NB4 (cell line): Measurements from ENCODE around the gene GLOD4.

Experiments
- DNase-seq: peaks from one replicate; pipeline ENCODE4 v3.0.0; 2010; ENCODE audit warnings: low read depth
- H3K4me3 ChIP-seq: one replicate; pipeline ENCODE4 v1.5.1; 2011; ENCODE audit warnings: mild to moderate bottlenecking, low read depth, low read length, moderate library complexity
- CTCF ChIP-seq: IDR thresholded peaks from one replicate; pipeline ENCODE4 v1.5.1; 2012; ENCODE audit warnings: low read depth, low read length
- MAX ChIP-seq: IDR thresholded peaks from 2 replicates; pipeline ENCODE4 v1.6.1; 2011; ENCODE audit warnings: low read depth, low read length
- MYC ChIP-seq: IDR thresholded peaks from 2 replicates; pipeline ENCODE4 v1.6.1; 2011; ENCODE audit warnings: low read depth, low read length
- POLR2A ChIP-seq: IDR thresholded peaks from 2 replicates; pipeline ENCODE4 v1.6.1; 2011; ENCODE audit warnings: mild to moderate bottlenecking; ENCODE audit not compliant: insufficient read length; ENCODE audit errors: extremely low read depth

GLOD4 gene

GRCh38 chr17:737561-738113 is 44.4 kb downstream of the GLOD4 start:
- TF ChIP-seq POLR2A (no peak), CTCF (no peak), MYC (no peak), MAX (no peak)
- DNase-seq = no peak
- no peak overlapping the region for H3K4me3 ChIP-seq

- no peak for DNase-seq
- TF ChIP-seq POLR2A (no peak), MAX (no peak), MYC (no peak), CTCF (no peak)
- no peak overlapping the region for H3K4me3 ChIP-seq
These were observed 48.3 kb downstream of the GLOD4 start for GRCh38 chr17:733743-734142.

- peak overlapping the region; percentile 38 for H3K4me3 ChIP-seq
- DNase-seq = peak; percentile 35
- no peak for TF ChIP-seq MAX
- no peak for TF ChIP-seq MYC
- no peak for TF ChIP-seq POLR2A
- TF ChIP-seq CTCF = no peak
These were observed 49.0 kb downstream of the GLOD4 start for GRCh38 chr17:732902-733720.

GRCh38 chr17:732067-732901 is 49.8 kb downstream of the GLOD4 start, which contains the start of gene TLCD3A:
TSS of gene TLCD3A (plus strand) at chr17:732596. CDS start at chr17:732648, 52 bp downstream.
- TF ChIP-seq MYC (no peak), CTCF (no peak), POLR2A (no peak), MAX (no peak)
- H3K4me3 ChIP-seq = peak within 1 kb of the TSS; percentile 38

GRCh38 chr17:731644-732066 is 50.4 kb downstream of the GLOD4 start:
- DNase-seq = no peak
- H3K4me3 ChIP-seq = no peak overlapping the region

More at GRCh38 chr17:732067-732901, 49.8 kb downstream of the GLOD4 start, which contains the start of gene TLCD3A:
- DNase-seq = peak; percentile 31

More at GRCh38 chr17:731644-732066, 50.4 kb downstream of the GLOD4 start:
- no peak for TF ChIP-seq MAX
- no peak for TF ChIP-seq POLR2A
- no peak for TF ChIP-seq MYC
- no peak for TF ChIP-seq CTCF
